G401 (cell line): ENCODE data around the gene DSTYK. TPM values are rescaled to one million over a fixed set of nuclear protein-coding genes. Genes with fewer than 3 reads are reported as not detected.
A peak's percentile ranks its signal among the peaks of the same experiment; 100 is the strongest.

ENCODE experiments used
- DNase-seq: peaks from one replicate; pipeline ENCODE4 v3.0.0-alpha.2; 2015; ENCODE audit warnings: low spot score
- in situ Hi-C: cut with HindIII; loops from 2 replicates; pipeline ENCODE4 v1.10.0; 2016; ENCODE audit warnings: low sequenced_read_pairs, mixed read lengths
- total RNA-seq: library from RNA; depleted of rRNA; stranded (reverse); fragments of >200 nt; shearing (Covaris generic); gene quantifications from 2 replicates; pipeline ENCODE4 v1.2.3, GENCODE V29; 2014

The DSTYK gene
- total RNA-seq, 1 experiment from 2014 or later, result 8.6 TPM

DNA sequence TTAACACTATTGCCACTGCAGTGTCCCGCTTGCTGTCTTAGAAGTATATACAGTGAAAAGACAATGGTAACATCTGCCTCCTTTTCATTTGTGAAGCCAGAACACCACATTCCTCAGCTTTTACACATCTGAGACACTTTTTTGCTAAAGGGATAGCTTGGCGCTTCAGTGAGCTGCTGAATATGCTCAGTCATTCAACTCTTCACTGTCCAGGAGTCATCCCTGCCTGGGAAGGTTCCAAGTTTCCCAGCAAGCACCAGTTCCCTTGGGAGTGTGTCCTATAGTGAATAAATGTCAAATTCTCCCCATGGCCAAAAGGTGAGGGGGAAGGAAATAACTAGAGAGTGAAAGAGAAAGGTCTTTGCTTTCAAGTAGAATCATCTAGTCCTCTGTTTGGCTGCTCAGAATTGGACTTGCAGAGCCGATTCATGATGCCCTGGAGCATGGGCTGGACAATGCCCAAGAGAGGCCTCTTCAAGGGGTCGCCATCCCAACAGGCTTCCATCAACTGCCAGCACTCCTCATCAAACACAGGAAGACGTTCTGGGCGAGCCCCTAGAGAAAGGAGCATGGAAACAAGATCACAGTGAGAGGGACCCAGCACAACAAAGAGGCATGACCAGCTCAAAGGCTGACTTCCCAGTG, 64.2 kb downstream of the DSTYK start:
- in situ Hi-C loops, result no loop called here
- no peak for DNase-seq

GRCh38 chr1:205144751-205145150, 66.8 kb downstream of the DSTYK start:
- no peak for DNase-seq
- in situ Hi-C loops, result no loop called here

GRCh38 chr1:205144046-205144720, 67.3 kb downstream of the DSTYK start:
- in situ Hi-C loops, result no loop called here
- DNase-seq, result no peak

DNA sequence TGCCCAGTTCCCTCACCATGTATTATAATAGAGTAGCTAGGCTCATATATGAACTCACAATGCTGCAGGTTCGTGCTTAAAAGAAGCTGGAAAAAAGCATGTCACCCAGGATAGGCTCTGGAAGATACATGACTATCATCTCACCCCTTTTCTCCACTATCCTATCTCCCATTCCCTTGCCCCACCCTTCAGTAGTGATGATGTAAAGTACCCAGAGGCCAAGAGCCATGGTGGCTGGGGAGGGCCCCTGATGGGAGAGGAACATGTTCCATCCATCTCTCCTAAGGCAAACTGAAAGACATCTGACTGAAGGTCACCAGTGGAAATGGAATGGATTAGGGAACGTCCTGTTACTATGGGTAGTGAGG, 69.4 kb downstream of the DSTYK start:
- in situ Hi-C loops, result no loop called here

GRCh38 chr1:205141236-205142101, 70.0 kb downstream of the DSTYK start:
- in situ Hi-C loops, result no loop called here
- peak; percentile 93 for DNase-seq

More for the DNA sequence above, 69.4 kb downstream of the DSTYK start:
- no peak for DNase-seq

- DNase-seq, result no peak
- in situ Hi-C loops, result no loop called here
Measured at GRCh38 chr1:205140113-205140512, 71.4 kb downstream of the DSTYK start.

DNA sequence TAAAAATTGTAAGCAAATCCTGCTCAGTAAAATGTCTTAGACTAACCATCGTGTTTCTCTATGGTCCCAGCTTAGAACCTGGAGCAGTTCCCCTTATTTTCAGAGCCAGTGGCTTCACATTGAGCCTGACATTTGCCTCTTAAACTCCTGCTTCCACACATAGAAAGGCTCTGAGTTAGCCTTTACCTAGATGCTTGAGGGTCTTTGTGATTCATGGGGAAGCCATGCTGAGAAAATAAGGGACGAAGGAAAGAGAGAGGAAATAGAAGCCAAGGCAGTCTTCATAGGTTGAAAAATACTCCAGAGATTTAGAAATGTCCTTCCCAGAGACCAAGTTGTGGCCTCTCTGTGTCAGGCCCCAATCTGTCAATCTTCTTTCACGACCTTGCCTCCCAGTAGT, 73.6 kb downstream of the DSTYK start:
- no peak for DNase-seq
- in situ Hi-C loops, result no loop called here

DNA sequence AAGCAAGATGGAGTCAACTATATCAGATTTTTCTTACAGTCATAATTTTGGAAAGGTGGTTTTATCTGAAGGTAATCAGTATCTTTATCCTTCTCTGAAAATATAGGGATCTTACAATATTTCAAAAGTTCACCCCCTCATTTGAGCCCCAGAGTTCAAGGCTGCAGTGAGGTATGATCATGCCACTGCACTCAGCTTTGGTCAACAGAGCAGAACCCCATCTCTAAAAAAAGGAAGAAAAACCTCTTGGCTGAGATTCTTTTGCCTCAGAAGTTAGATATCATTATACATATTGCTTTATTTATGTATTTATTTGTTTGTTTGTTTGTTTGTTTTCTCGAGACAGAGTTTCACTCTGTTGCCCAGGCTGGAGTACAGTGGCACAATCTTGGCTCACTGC, 78.2 kb downstream of the DSTYK start:
- in situ Hi-C loops, result no loop called here
- DNase-seq, result no peak

GRCh38 chr1:205129447-205130029, 82.0 kb downstream of the DSTYK start:
- no peak for DNase-seq
- in situ Hi-C loops, result no loop called here

DNA sequence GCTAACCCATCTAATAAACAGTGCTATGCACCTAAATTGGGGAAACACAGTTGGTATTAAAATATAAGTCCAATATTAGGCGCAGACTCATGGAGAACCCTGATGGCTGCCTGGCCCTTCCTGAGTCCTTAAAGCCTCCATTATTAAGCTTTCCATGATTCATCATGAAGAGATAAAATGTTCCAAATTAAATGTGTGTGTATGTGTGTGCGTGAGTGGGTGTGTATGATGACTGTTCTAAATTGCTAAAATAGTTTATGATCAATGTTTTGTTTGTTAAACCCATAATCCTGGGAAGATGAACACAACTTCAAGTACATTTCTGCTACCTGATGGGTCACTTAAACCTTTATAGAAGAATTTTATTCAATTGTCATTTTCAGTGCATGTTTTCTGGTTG, 83.5 kb downstream of the DSTYK start:
- no peak for DNase-seq
- in situ Hi-C loops, result no loop called here

GRCh38 chr1:205127646-205128045, 83.9 kb downstream of the DSTYK start:
- no peak for DNase-seq
- in situ Hi-C loops, result no loop called here

GRCh38 chr1:205124726-205125125, 86.8 kb downstream of the DSTYK start:
- in situ Hi-C loops, result no loop called here
- DNase-seq, result no peak

- in situ Hi-C loops, result no loop called here
- DNase-seq, result no peak
Measured at GRCh38 chr1:205122489-205122882, 89.0 kb downstream of the DSTYK start.

DNA sequence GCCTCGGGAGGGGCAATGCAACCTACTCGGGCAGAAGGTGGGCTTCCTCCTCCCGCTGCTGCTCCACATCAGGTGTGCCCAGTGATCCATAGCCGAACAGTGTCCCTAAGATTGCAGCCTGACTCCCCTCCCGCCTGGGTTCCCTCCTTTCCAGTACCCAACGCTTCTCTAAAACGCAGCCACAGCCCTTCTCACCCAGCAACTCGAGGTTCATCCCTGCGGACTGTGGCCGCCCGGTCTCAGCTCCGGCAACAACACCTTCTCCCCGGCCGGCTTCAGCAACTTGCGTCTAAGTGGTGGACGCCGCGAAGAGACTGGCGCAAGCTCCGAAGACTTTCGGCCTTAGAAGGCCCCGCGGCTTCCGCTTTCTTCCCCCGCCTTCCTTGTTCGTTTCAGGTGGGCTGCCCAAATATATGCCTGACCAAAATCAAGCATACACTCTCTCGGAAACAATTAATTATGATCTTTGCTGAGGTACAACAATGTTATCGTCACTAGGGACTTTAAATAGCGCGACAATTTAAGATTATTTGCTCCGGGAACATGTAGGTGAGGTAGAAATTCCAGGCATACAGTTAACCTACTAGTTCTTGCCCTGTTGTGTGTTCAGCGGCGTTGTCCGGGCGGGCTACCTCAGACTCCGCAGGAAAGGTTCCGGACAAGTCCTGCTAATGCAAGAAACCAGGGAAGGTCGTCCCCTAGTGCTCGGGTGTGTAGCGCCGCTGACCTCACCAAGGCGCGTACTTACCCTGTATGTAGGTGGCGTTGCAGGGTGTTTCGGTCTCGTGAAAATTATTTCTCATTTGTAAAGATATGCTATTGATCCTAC, 89.6 kb downstream of the DSTYK start, which contains the start of gene RBBP5:
RBBP5 (minus strand) TSS at position 319 of the 829 bp plus-strand sequence; CDS start at position 214, 105 bp downstream.
- in situ Hi-C loops, result no loop called here
- DNase-seq, result peak; percentile 96

DNA sequence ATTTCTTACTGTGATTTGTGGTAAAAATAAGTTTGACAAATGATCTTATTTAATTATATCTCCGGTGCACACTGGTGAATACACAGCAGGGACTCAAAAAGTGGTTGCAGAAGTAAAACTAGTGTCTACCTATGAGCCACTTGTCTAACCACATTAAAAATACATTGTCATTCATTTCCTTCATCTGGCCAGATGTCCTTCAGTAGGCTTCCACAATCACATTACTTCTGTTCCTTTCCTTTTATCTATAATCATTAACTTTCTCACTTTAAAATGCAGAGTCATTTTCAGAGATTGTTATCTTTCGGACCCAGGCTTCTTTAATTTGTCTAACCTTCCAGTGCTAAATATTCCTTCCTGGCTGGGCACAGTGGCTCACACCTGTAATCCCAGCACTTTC, 92.8 kb downstream of the DSTYK start:
- in situ Hi-C loops, result no loop called here

DNA sequence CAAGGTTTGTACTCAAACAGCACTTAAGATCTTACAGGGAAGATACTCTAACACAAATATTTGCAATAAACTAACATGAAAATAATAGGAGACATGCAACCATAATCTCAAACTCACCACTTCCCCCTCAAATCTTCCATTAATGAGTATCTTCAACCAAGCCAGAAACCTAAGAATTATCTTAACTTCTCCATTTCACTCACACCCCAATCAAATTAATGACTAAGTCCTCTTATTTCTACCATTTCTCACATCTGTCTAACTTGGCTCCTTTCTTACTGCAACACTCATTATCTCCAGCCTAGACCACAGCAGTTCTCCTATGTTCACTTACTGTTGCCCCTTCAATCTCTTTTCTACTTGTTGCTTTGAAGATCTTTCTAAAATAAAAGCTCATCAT, 100.1 kb downstream of the DSTYK start:
- in situ Hi-C loops, result no loop called here
- DNase-seq, result no peak

More for the DNA sequence above, 92.8 kb downstream of the DSTYK start:
- DNase-seq, result no peak

GRCh38 chr1:205109711-205110110, 101.8 kb downstream of the DSTYK start:
- DNase-seq, result no peak
- in situ Hi-C loops, result no loop called here

DNA sequence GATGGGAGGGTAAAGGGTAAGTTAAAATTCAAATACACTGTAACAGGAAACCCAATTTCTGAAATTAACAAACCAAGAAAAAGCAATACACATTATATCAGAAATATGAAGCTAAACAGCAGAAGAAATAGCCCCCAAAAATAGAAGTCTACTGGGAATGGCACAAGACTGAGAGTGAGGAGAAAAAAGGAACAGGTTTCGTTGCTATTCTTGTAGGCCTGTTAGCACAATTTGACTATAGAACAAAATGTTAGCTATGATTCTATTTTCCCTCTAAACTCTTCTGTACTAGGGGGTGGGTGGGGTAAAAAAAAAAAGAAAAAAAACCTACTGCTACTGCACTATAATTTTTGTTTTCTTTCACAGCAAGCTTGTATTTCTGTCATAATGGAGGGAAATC, 102.2 kb downstream of the DSTYK start:
- DNase-seq, result no peak
- in situ Hi-C loops, result no loop called here

- in situ Hi-C loops, result no loop called here
- DNase-seq, result no peak
Measured at GRCh38 chr1:205108464-205108863, 103.0 kb downstream of the DSTYK start.
